RPMI8226 (cell line): ENCODE data around the gene OR7A5.
"Not testable (repeated sequence)": the region's sequence is repeated elsewhere in the genome, so short reads cannot be mapped to it uniquely, and the experiment has no call there.

ENCODE experiments used
- DNase-seq: peaks from one replicate; pipeline ENCODE4 v3.0.0-alpha.2; 2015

Gene OR7A5

GRCh38 chr19:14835011-14835410, at the start of gene OR7A5, which contains the start of gene OR7C1:
Gene OR7A5, minus strand, starts transcription at chr19:14835185. Its CDS starts 6,944 bp downstream, at chr19:14828241.
Gene OR7C1, minus strand, starts transcription at chr19:14835185. Its CDS starts 35,049 bp downstream, at chr19:14800136.
- no peak for DNase-seq

DNA sequence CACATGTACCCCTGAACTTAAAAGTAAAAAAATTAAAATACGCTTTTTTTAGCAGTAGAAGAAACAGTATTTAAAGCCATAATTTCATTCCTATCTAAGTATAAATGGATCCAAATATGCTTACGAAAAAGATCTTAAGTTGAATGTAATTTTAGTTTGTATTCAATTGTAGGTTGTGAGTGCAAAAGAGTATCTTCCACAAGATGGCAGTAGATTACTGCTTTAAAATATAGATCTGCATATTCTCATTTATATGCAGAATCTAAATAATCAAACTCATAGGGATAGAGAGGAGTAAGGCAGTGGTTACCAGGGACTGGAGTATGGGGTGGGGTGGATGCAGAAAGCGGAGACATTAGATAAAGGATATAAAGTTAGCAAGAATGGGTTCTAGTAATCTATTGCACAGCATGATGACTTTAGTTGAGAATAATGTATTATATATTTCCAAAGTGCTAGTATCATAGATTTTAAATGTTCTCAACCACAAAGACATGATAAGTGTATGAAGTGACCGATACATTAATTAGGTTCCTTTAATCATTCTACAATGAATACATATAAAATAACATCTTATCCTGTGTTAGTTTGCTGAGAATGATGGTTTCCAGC, 36.7 kb upstream of the OR7A5 start:
- peak; percentile 20 for DNase-seq

DNA sequence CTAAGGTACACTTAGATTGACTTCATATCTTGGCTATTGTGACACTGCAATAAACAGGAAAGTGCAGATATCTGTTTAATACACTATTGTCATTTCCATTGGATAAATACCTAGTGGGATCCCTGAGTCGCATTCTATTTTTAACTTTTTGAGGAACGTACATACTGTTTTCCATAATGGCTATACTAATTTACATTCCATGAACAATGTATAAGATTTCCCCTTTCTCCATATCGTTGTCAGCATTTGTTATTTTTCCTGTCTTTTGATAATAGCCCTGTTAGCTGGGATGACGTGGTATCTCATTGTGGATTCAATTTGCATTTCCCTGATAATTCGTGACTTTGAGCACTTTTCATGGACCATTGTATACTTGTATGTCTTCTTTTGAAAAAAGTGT, 33.5 kb upstream of the OR7A5 start:
- DNase-seq = no peak

GRCh38 chr19:14848822-14849221, 13.8 kb upstream of the OR7A5 start, which contains the start of gene OR7A10:
Gene OR7A10, minus strand, starts transcription at chr19:14848922. Its CDS starts 7,045 bp downstream, at chr19:14841877.
- no peak for DNase-seq

DNA sequence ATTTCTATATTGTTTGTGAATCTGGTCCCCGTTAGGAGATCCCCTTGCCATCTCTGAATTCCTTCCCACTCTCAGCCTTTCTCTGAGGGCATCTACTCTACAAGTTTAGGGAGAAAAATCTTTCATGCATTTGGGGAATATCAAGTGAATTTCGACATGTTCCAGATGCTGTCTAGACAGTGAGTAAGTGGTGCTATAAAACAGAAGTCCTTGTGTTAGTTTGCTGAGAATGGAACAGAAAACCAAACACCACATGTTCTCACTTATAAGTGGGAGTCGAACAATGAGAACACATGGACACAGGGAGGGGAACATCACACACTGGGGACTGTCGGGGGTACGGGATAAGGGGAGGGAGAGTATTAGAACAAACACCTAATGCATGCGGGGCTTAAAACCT, 8.6 kb upstream of the OR7A5 start:
- no peak for DNase-seq

DNA sequence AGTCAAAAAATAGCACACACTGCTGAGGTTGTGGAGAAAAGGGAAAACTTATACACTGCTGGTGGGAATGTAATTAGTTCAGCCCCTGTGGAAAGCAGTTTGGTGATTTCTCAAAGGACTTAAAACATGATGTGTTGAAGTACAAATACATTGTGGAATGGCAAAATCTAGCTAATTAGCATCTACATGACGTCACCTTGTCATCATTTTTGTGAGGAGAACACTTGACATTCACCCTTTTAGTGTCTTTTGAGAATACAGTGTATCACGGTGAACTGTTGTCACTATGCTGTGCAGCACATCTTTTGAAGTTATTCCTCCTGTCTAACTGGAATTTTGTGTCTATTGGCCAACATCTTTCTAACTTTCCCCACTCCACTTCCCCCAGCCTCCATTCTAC, 8.2 kb upstream of the OR7A5 start:
- DNase-seq = no peak

DNA sequence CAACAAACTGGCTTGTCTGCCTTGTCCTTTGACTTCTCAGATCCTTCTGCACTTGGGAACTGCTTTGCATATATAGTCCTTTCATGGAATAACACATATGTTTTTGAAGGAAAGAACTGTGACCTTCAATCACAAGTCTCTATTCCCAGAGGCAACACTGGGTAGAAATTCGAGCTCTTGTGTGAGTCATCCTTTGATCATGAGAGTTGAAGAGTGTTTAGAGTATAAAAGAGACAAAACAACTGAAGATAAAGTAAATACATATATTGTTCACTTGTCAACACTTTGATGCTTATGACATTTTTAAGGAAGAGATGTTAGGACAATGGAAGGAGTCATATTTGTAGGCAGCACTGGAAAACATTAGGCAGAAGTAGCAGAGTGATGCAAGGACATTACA, 5.2 kb upstream of the OR7A5 start:
- no peak for DNase-seq

GRCh38 chr19:14837391-14837790, 2.4 kb upstream of the OR7A5 start:
- DNase-seq = no peak

DNA sequence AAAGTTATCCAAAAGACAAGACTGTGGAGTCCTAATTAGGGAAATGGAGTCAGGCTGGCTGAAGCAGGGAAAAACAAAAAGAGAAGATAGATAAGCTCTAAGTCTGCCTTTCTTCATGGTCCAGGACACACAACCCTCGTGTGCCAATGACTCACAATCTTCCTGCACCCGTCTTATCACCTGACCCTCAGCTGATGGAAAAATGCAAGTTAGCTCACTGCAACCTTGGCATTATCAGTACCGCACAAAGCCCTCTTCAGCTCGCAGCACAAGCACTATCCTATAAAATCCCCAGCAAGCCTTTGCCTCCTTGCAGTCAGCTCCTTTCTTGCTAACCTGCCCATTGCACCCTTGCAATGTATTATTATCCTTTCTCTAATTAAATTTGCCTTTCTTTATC, 4.3 kb downstream of the OR7A5 start:
- DNase-seq = no peak

GRCh38 chr19:14826006-14826405, 9.0 kb downstream of the OR7A5 start:
- DNase-seq = no peak

GRCh38 chr19:14821937-14822336, 13.0 kb downstream of the OR7A5 start:
- DNase-seq = peak; percentile 6

- DNase-seq = no peak
Measured at GRCh38 chr19:14818588-14818987, 16.4 kb downstream of the OR7A5 start.

GRCh38 chr19:14817052-14817451, 17.9 kb downstream of the OR7A5 start:
- DNase-seq = no peak

GRCh38 chr19:14814982-14815652, 19.9 kb downstream of the OR7A5 start:
- no peak for DNase-seq

GRCh38 chr19:14809272-14810057, 25.5 kb downstream of the OR7A5 start:
- DNase-seq = no peak

DNA sequence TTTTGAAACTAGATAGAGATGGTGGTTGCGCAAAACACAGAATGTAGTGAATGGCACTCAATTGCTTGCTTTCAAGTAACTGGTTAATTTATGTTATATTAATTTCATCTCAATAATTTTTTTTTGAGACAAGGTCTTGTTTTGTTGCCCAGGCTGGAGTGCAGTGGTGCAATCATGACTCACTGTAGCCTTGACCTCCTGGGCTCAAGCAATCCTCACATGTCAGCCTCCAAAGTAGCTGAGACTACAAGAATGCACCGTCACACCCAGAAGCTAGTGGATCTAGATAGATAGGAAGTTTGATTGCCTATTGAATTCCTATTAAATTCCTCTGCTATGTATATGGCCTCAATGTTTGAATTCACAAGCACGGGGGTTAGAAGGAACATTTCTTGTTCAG, 30.2 kb downstream of the OR7A5 start:
- DNase-seq = no peak

DNA sequence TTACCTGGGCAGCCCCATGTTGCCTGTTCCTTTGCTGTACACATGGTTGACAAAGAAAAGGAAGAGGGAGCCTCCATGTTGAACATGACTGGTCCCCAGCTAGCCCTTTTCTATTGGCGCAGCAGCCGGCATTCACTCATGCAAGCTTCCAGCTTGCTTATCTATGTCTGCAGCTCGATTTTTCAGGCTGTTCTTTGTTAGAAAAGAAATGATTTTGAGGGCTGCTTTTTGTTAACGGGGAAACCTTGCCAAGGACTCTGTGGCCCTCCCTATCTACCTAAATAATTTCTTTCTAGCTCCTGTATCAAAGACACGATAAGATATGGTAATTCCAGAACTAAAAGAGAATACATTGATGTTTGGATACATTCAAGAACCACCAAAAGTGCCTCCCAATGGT, 36.2 kb downstream of the OR7A5 start:
- DNase-seq = no peak

DNA sequence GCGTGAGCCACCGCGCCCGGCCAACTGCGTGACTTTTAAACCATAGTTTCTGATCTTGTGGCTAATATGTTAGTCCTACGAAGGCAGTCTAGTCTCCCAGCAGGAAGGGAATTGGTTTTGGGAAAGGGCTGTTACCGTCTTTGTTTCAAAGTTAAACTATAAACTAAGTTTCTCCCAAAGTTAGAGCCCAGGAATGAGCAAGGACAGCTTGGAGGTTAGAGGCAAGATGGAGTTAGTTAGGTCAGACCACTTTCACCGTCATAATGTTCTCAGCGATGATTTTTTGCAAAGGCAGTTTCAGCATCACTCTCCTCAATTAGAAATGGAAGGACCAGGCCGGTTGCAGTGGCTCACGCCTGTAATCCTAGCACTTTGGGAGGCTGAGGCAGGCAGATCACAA, 39.0 kb downstream of the OR7A5 start:
- DNase-seq = no peak

GRCh38 chr19:14795078-14795721, 39.8 kb downstream of the OR7A5 start:
- peak; percentile 39 for DNase-seq

DNA sequence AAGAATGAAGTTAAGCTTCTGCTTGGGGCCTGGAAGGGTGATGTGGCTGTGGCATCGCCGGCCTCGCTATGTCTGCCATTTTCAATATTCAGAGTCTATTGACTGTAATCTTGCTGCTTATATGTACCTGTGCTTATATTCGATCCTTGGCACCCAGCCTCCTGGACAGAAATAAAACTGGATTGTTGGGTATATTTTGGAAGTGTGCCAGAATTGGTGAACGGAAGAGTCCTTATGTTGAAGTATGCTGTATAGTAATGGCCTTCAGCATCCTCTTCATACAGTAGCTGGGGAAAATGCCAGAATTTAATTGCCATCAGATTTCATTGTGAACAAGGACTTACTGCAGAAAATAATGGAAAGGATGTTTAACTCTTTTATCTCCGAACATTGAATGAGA, 42.7 kb downstream of the OR7A5 start:
- not testable (repeated sequence) for DNase-seq

DNA sequence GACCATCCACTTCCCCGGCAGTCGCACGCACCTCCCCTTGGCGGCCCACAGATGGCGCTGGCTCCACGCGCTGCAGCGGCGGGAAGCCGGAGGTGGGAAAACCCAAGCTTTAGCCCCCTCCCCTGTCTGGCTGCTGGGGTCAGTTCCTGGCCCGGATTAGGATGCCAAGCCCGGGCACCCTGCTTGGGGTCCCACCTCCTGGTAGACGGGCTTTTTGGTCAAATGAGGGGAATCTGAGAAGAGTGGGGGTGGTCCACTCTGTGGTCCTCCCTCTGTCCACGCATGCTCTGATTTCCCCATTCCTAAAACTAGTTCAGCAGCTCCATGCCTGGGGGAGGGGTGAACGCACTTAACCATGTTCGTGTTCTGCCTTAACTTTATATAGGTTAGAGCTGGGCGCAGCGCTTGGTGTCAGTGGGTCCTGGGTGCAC, 48.5 kb downstream of the OR7A5 start:
- peak; percentile 37 for DNase-seq

DNA sequence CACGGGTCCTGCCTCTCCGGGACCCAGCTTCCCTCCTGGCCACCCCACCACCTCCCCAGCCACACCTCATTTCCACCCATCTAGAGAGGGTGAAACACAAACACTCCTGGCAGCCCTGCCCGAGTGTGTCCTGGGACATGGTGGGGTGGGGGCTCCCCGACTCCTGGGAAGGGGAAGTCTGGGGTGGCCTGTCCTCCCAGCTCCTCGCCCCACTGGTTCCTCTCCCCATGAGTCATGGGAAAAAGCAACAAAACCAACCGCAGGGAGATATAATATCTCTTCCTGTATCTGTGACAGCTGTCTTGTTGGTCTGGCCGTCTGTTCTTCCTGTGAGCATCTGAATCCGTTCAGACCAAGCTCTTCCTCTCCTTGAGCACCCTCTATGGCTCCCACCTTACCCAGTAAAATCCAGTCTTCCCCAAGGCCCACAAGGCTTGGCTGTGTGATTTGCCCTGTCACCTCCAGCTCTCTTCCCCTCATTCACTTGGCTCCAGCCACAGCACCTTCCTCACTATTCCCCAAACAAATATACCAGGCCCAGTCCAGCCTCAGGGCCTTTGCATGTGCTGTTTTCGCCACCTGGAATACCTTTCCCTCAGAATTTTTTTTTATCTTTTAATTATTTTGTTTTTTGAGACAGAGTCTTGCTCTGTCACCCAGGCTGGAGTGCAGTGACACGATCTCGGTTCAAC, 49.7 kb downstream of the OR7A5 start:
- not testable (repeated sequence) for DNase-seq

- DNase-seq = not testable (repeated sequence)
Measured at GRCh38 chr19:14784730-14785101, 50.3 kb downstream of the OR7A5 start.
